Activated CD8-positive, alpha-beta memory T cell treated with anti-CD3 and anti-CD28 coated beads for 24 hours (primary cell): ENCODE measurements around the gene CMTM5.
"Not testable (repeated sequence)": the region's sequence is repeated elsewhere in the genome, so short reads cannot be mapped to it uniquely, and the experiment has no call there.

Experiments
- DNase-seq: peaks from one replicate; pipeline ENCODE4 v3.0.0-alpha.2; 2020

The CMTM5 gene

GRCh38 chr14:23416801-23417200, 40.0 kb downstream of the CMTM5 start:
- no peak for DNase-seq

GRCh38 chr14:23417269-23417668, 40.4 kb downstream of the CMTM5 start:
- DNase-seq = not testable (repeated sequence)

- no peak for DNase-seq
Measured at GRCh38 chr14:23418021-23418420, 41.2 kb downstream of the CMTM5 start.

GRCh38 chr14:23419646-23420045, 42.8 kb downstream of the CMTM5 start:
- not testable (repeated sequence) for DNase-seq

- no peak for DNase-seq
Measured at GRCh38 chr14:23421594-23421993, 44.7 kb downstream of the CMTM5 start.

GRCh38 chr14:23423657-23424056, 46.8 kb downstream of the CMTM5 start:
- no peak for DNase-seq

- DNase-seq = no peak
Measured at GRCh38 chr14:23425169-23425568, 48.3 kb downstream of the CMTM5 start.

GRCh38 chr14:23425798-23426197, 49.0 kb downstream of the CMTM5 start:
- not testable (repeated sequence) for DNase-seq

GRCh38 chr14:23428686-23429495, 52.0 kb downstream of the CMTM5 start:
- no peak for DNase-seq
